ENCODE measurements around the gene GJB4.
"Not testable (repeated sequence)": the region's sequence is repeated elsewhere in the genome, so short reads cannot be mapped to it uniquely, and the experiment has no call there.

The GJB4 gene

DNA sequence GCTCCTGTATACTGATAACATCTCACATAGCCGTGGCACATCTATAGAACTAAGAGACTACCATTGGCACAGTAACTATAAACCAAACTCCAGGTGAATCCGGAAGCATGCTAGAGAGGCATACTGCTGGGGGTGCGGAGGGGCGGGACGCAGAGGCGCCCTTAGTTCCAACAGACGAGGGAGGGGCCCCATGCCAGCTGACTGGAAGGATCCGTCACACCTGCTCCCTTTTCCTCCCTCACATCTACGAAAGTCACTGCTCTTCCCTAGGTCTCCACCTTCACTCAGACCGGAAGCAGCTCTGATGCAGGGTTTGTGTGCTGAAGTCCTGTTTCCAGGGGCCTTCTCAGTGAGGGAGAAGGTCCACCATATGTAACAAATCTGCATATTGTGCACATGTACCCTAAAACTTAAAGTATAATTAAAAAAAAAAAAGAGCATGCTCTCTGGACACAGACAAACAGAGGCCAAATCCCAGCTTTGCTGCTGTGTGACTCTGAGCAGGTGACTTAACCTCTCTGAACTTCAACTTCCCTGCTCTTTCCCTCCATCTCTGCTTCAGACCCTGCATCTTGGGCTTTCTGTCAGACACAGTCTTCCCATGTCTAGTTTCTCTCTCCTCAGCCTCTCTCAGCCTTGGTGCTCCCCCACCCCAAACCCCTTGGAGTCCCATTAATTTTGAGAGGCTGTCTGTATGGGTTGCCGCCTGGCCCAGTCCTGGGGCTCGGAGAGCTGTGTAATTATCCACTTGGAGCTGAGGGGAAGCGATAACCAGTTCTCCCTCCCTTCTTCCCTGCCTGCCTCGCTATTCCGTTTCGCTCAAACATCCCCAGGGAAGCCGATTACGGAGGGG lies 12.5 kb upstream of the GJB4 start:
- DNase-seq (ENCODE audit: low spot score): no peak

- DNase-seq (ENCODE audit: low spot score): no peak
Measured at GRCh38 chr1:34747638-34747941, 11.9 kb upstream of the GJB4 start.

DNA sequence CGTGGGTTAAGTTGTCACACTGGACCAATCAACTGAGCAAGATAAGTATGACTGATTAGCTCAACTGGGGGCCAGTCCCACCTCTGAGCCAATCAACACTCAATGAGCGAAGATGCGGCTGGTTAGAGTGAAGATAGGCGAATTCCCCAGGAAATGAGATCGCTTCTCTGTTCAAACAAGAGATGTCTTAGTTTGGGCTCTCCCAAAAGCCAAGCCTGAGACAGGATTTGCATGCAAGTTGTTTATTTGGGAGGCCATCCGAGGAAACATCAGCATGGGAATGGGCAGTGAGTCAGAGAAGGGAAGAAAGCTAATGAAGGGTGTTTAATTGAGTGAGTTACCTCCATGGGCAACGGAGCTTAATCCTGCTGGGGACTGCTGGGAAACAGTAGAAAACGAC lies 9.5 kb upstream of the GJB4 start:
- no peak for DNase-seq (ENCODE audit: low spot score)

DNA sequence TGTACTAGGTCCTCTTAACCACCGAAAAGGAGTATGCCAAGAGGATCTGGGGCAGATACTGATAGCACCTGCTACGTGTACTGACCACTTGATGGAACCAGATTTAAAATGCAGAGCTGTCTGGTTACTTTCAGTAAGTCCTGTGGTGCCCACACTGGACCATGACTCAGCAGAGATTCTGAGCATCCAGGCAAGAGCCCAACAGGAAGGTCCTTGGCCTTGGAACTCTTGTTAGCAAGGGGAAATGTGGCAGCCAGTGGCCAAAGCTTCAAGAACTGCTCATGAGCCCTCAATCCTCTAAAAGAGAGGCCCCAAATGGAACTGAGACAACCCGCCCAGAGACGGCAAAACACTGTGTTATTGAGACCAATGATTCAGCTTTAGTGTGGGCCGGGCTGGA lies 8.9 kb upstream of the GJB4 start:
- no peak for DNase-seq (ENCODE audit: low spot score)

DNA sequence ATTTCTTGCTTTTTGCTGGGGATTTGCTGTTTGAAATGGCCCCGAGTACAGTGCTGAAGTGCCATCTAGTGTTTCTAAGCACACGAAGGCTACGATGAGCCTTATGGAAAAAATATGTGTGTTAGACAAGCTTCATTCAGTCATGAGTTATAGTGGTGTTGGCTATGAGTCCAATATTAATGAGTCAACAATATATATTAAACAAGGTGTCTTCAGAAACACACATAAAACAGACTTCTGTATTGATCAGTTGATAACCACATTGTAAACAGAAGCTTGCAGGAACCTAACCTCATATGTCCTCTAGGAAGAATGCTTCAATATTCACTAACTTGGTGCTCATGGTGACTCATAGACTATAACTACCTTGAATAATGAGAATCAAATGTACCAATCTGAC lies 6.4 kb upstream of the GJB4 start:
- DNase-seq (ENCODE audit: low spot score): no peak

GRCh38 chr1:34754964-34755637 lies 4.4 kb upstream of the GJB4 start, which contains the start of gene GJB5:
Gene GJB5 (plus strand): TSS chr1:34755047. CDS start chr1:34757331, 2,284 bp downstream.
- DNase-seq (ENCODE audit: low spot score): no peak

- no peak for DNase-seq (ENCODE audit: low spot score)
Measured at GRCh38 chr1:34755961-34756360, 3.6 kb upstream of the GJB4 start.

DNA sequence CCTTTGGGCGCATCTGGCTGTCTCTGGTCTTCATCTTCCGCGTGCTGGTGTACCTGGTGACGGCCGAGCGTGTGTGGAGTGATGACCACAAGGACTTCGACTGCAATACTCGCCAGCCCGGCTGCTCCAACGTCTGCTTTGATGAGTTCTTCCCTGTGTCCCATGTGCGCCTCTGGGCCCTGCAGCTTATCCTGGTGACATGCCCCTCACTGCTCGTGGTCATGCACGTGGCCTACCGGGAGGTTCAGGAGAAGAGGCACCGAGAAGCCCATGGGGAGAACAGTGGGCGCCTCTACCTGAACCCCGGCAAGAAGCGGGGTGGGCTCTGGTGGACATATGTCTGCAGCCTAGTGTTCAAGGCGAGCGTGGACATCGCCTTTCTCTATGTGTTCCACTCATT lies 2.2 kb upstream of the GJB4 start:
- DNase-seq (ENCODE audit: low spot score): no peak

- DNase-seq (ENCODE audit: low spot score): no peak
Measured at GRCh38 chr1:34758751-34759150, 789 bp upstream of the GJB4 start.

GRCh38 chr1:34761176-34761761 lies 1.7 kb downstream of the GJB4 start:
- no peak for DNase-seq (ENCODE audit: low spot score)

GRCh38 chr1:34761776-34762307 lies 2.3 kb downstream of the GJB4 start:
- no peak for DNase-seq (ENCODE audit: low spot score)

DNA sequence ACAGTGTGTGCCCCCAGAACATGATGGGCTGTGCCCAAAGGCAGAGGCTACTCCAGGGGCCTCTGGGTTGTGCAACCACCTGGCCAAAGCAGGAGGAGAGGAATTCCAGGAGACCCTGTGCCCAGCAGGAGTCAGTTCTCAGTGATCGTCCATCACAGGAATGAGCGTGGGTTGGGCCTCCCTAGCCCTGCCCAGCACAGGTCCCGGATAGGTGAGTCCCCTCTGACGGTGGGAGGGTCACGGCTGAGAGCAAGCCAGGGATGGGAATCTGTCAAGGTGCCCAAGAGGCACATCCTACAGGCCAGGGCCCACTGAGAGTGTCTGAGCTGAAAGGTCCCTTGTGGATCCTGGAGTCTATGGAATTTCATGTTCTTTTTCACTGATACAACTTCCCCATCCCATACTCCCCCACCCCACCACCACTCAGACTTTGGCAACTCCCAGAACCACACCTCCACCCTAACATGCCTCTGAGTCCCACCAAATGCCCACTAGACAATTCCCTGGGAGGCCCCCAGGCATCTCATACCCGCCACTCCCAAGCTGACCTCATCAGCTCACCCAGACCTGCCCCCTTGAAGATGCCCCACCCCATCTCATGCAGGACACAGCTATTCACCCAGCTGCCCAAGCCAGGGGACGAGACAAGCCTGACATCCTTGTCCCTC lies 3.1 kb downstream of the GJB4 start:
- DNase-seq (ENCODE audit: low spot score): no peak

DNA sequence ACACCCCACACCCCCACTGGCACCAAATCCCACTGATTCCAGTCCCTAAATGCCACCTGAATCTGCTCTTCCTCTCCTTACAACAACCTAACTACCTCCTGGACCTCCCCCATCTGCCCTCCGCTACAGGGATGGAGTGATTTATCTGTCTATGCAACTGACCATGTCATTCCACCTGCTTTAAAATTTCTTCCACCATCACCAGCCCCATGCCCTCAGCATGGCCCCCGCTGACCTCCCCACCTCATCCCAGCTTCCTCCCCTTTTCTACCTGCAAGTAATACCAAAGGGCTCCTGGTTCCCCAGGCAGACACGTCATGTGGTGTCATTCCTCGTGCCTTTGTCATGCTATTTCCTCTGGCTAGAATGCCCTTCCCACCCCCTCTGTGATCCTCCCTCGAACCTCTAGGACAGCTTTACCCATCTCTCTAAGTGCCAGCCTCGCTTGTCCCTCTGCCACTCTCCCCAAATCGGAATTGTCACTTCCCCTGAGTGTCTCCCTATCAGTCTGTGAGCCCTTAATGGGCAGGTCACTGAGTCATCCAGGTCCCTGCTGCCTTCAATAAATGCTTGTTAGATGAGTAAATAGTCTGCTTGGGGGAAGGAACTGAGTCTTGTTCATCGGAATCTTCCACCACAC lies 3.7 kb downstream of the GJB4 start:
- DNase-seq (ENCODE audit: low spot score): peak; percentile 48

DNA sequence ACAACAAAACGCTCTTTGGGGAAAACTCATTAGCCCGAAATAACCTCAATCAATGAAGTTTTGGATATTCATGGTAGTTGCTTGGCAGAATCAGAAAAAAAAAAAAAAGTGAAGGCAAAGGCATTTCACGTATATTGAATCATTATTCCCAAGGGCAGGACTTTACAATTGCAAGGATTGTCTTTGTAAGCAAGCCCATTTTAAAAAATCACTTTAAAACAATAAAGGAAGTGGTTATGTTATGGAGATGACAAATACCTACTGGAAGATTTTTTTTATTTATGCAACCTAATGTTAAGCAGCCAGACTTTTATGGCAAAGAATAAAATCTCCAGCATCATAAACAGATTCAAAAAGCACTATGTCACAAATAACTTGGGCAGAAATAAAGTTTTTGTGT lies 9.3 kb downstream of the GJB4 start:
- DNase-seq (ENCODE audit: low spot score): no peak

GRCh38 chr1:34770891-34771504 lies 11.5 kb downstream of the GJB4 start:
- no peak for DNase-seq (ENCODE audit: low spot score)

DNA sequence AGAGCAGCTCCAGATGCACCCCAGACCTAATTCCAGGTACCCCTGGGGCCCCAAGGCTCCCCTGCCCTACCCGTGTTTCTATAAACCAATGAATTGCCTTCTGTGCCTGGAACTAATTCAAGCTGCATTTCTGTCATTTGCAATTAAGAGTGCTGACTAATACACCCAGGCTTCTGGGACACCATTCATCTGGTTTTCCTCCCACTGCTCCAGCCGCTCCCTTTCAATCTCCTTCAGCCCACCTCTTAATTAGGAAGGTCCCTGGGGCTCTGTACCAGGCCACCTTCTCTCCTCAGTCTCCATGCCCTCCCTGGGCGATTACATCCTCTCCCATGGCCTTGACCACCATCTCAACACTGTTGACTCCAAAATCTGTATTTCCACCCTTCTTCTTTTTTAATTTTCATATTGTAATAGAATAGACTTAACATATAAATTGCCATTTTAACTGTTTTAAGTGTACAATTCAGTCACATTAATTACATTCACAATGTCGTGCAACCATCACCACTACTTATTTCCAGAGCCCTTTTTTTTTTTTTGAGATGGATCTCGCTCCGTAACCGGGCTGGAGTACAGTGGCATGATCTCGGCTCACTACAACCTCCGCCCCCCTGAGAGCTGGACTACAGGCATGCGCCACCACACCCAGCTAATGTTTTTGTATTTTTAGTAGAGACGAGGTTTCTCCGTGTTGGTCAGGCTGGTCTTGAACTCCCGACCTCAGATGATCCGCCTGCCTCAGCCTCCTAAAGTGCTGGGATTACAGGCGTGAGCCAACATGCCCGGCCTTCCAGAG lies 12.2 kb downstream of the GJB4 start:
- DNase-seq (ENCODE audit: low spot score): no peak

- not testable (repeated sequence) for DNase-seq (ENCODE audit: low spot score)
Measured at GRCh38 chr1:34773114-34773513, 13.6 kb downstream of the GJB4 start.

- no peak for DNase-seq (ENCODE audit: low spot score)
Measured at GRCh38 chr1:34774957-34775356, 15.4 kb downstream of the GJB4 start.

DNA sequence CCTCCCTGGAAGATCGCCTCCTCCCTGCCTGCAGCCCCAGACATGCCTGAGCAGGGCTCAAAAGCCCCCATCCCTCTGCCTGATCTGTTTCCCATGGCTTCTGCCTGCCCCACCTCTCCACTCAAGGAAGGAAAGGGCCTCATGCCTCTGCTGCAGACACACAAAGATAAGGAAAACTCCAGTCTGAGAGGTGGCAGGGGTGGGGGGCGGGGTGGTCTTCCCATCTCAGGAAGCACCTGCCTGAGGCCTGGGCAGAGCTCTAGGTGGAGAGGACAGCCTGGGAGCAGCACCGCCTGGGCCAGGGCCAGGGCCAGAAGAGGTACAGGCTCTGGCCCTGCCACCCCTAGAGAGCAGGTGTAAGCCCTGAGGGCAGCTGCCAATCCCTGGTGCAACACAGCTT lies 17.4 kb downstream of the GJB4 start:
- no peak for DNase-seq (ENCODE audit: low spot score)

GRCh38 chr1:34777519-34778321 lies 18.2 kb downstream of the GJB4 start:
- no peak for DNase-seq (ENCODE audit: low spot score)
